Measurements from ENCODE around the gene PROCA1.
"Not testable (repeated sequence)": the region's sequence is repeated elsewhere in the genome, so short reads cannot be mapped to it uniquely, and the experiment has no call there.

Gene PROCA1

DNA sequence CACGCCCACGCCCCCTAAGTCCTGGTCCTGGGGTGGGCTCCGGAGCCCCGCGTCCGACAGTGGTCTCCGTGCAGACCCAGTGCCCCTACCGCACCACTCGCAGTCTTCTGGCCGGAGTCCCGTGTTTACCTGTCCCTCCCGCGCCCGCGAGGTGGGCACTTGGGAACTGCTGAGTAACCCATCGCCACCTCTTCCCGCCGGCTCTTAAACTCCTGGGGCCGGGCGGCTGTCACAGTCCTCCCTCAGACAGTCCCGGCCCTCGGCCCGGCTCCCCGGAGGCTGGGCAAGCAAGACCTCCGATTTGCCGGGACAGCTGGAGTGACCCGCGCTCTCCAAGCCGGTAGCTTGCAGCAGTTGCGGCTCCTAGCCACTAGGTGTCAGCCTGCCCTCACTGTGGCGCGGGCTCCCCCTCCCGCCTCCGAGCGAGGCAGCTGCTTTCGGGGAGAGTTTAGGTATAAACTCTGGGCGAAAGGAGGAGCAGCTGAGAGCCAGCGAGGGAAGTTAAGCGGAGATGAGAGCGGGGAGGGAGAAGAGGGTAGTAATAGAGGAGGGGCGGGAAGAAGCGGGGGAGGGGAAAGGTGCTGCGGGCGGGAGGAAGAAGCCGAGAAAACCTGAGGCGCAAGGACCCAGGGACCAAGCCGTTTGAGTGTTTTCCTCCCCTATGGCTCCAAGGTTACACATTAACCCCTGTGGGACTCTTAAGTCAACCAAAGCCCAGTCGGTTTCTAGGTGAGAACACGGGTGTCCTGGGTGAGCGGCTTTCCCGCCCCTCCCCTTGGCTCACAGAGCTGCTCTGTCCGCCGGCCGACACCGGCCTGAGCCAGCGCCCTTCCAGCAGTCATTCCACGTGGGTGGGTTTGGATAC, 15.2 kb upstream of the PROCA1 start:
- H3K4me3 ChIP-seq (ENCODE audit: low read length), result peak overlapping the region; percentile 70
- peak; percentile 94 for DNase-seq (ENCODE audit: low read depth)
- TF ChIP-seq, protein P1, sequence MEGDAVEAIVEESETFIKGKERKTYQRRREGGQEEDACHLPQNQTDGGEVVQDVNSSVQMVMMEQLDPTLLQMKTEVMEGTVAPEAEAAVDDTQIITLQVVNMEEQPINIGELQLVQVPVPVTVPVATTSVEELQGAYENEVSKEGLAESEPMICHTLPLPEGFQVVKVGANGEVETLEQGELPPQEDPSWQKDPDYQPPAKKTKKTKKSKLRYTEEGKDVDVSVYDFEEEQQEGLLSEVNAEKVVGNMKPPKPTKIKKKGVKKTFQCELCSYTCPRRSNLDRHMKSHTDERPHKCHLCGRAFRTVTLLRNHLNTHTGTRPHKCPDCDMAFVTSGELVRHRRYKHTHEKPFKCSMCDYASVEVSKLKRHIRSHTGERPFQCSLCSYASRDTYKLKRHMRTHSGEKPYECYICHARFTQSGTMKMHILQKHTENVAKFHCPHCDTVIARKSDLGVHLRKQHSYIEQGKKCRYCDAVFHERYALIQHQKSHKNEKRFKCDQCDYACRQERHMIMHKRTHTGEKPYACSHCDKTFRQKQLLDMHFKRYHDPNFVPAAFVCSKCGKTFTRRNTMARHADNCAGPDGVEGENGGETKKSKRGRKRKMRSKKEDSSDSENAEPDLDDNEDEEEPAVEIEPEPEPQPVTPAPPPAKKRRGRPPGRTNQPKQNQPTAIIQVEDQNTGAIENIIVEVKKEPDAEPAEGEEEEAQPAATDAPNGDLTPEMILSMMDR (IDR thresholded peaks at IDR 0.05; ENCODE audit: insufficient read depth, low read depth, low read length, missing control alignments), result peak; percentile 96

DNA sequence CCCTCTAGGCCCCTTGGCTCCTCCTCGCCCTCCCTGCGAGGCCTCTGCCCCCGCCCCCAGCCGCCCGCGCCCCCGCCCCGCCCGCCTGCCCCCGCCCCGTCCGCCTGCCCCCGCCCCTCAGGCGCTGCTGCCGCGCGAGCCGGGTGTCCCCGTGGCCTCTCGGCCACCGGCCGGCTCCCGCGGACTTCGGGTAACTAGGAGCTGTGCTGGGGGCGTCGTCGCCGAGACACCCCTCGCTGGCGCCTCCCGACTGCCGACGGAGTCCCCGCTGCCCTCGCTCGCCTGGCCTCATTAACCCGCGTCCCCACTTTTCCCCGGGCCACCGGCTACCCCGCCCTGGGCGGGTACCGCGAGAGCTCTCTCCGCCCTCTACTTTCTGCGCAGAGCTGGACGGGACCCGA, 14.5 kb upstream of the PROCA1 start, which contains the start of gene TLCD1:
TSS of gene TLCD1 (minus strand) at position 8 of the 401 bp plus-strand sequence. CDS start 136 bp downstream, outside the sequence.
- H3K4me3 ChIP-seq (ENCODE audit: low read length), result peak within 1 kb of the TSS; percentile 70
- TF ChIP-seq, protein P1 (IDR thresholded peaks at IDR 0.05; ENCODE audit: insufficient read depth, low read depth, low read length, missing control alignments), result no peak
- peak; percentile 66 for DNase-seq (ENCODE audit: low read depth)

DNA sequence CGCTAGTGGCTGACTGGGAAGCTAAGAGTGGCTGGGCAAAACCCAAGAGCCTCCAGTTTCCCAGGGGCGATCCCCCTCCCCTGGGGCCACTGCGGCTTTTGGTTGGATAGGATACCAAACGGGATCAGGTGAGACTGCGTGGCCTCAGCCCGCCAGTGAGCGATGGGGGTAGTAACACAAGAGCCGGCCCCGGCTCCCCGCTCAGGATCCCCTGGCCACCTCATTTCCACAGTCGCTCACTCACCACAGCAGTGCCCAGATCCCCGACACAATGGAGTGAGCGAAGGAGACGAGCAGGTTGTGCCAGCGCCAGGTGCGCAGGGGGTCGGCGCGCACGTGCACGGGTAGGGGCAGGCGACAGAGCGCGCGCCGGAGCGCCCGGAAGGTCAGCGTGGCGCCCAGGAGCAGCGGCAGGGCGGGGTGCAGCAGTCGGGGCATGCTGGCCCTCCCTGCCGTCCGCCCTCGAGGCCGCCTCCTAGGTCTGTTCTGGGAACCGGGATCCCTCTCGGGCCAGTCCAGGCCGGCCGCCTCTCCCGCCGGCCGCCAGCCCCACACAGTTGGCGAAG, 14.1 kb upstream of the PROCA1 start:
- DNase-seq (ENCODE audit: low read depth), result peak; percentile 80
- peak overlapping the region; percentile 70 for H3K4me3 ChIP-seq (ENCODE audit: low read length)
- TF ChIP-seq, protein P1 (IDR thresholded peaks at IDR 0.05; ENCODE audit: insufficient read depth, low read depth, low read length, missing control alignments), result no peak

DNA sequence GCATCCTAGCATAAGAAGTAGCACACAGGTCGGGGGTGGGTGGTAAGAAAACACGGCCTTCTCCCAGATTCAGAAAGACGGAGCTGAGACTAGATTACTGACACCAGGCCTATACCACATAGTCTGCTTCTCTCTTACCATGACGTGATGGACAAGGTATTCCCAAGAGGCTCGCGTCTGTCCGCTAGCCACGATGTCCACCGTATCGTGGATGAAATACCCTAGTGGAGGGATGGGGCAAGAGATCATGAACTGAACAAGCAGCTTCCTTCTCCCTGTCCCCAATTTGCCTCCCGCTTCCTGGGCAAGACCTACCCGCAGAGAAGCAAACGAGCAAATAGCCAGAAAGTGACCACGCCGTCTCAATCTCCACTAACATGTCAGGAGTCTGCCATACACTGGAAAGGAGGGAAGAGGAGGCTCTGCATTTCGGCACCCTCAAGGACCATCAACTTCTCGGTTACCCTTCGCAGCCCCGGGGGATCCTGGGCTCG, 13.5 kb upstream of the PROCA1 start:
- DNase-seq (ENCODE audit: low read depth), result peak; percentile 61
- H3K4me3 ChIP-seq (ENCODE audit: low read length), result peak overlapping the region; percentile 70
- TF ChIP-seq, protein P1 (IDR thresholded peaks at IDR 0.05; ENCODE audit: insufficient read depth, low read depth, low read length, missing control alignments), result peak; percentile 17

DNA sequence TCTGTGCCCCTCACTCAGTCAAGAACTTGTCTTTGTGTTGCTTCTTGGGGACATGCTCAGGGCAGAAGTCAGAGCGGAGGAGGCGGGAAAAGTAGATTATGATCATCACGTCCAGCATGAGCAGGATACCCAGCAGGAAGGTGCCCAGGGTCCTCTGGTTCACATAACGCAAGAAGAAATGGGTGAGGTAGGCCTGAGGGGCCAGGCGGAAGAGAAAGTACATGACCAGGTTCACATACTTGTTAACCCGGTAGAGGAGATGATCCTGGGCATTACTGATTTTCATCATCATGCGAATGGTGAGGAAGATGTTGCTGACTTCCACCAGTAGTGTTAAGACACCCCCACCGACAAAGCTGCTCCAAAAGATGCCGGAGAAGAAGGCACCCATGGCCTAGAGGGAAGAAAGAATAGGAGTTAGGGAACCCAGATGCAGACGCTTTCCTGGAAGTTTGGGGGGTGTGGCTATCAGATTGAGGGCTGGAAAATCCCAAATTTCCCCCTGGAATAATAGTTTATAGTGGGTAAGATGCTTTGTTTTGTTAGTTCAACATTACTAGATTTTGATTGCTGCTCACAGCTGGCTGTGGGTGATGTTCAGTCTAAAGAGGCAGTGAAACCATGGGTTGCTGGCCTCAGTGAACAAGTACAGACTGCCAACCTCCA, 12.9 kb upstream of the PROCA1 start:
- DNase-seq (ENCODE audit: low read depth), result peak; percentile 22
- H3K4me3 ChIP-seq (ENCODE audit: low read length), result peak overlapping the region; percentile 70
- TF ChIP-seq, protein P1 (IDR thresholded peaks at IDR 0.05; ENCODE audit: insufficient read depth, low read depth, low read length, missing control alignments), result no peak

DNA sequence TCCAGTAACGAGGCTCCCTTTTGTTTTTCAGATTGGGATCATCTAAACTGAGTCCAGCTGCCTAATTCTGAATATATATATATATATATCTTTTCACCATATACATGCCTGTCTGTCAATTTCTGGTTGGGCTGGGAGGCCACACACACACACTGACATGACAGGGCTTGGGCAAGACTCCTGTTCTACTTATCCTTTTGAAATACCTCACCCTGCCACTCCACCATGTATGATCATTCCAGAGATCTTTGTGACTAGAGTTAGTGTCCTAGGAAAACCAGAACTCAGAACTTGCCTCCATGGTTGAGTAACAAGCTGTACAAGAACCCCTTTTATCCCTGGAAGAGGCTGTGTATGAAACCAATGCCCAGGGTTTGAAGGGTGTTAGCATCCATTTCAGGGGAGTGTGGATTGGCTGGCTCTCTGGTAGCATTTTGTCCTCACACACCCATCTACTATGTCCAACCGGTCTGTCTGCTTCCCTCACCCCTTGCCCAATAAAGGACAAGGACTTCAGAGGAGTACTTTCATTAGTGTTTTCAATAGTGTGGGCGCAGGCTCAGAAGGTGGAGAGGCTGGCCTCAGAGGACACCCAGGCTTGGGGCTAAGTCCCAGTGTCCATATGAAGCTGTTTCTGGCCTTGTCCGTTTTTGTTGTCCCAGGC, 12.3 kb upstream of the PROCA1 start:
- peak; percentile 51 for DNase-seq (ENCODE audit: low read depth)
- H3K4me3 ChIP-seq (ENCODE audit: low read length), result not testable (repeated sequence)
